GM18868 (cell line): Measurements from ENCODE around the gene TAS1R3.
"Not testable (repeated sequence)": the region's sequence is repeated elsewhere in the genome, so short reads cannot be mapped to it uniquely, and the experiment has no call there.

Experiments used
- ATAC-seq: cut with Tn5 transposase; IDR thresholded peaks from one replicate; pipeline ENCODE4 v1.9.1; 2021; ENCODE audit warnings: mild to moderate bottlenecking, moderate library complexity; ENCODE audit not compliant: unreplicated experiment

Gene TAS1R3

DNA sequence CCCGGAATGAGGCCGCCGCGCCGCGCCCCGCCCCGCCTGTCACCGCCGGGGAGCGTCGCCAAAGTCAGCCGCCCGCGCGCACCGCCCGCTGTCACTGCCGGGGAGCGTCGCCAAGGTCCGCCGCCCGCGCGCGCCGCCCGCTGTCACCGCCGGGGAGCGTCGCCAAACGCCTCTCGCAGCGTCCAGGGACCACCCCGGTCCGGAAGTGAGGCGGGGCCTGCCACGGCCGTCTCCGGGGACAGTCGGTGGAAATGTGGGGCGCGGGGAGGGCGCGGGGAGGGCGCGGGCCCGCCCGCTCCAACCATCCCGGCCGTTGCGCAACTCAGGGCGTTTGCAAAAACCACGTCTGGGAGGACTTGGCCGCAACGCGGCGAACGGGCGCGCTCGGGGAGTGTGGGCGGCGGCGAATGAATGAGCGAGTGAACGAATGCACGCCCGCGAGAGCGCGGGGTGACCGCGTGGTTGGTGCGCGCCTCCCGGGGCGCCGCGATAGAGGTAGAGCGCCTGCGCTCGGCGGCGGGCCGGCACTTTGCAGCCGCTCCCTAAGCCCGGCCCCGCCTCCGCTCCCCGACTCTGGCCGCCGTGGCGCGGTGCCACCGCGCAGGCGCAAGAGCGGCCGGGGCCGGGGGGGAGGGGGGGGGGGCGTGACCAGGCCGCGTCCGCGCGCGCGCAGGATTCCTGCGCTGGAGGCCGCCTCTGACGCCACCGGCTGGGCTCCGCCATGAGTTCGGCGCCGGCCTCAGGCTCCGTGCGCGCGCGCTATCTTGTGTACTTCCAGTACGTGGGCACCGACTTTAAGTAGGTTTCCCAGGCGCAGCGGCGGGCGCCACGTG lies 22.9 kb upstream of the TAS1R3 start, which contains the start of the genes ACAP3 and PUSL1:
TSS of gene ACAP3 (minus strand) at position 8 of the 833 bp plus-strand sequence. CDS start 115 bp downstream, outside the sequence.
TSS of gene PUSL1 (plus strand) at position 675 of the 833 bp plus-strand sequence. CDS start at position 722, 47 bp downstream.
- peak; percentile 57 for ATAC-seq

DNA sequence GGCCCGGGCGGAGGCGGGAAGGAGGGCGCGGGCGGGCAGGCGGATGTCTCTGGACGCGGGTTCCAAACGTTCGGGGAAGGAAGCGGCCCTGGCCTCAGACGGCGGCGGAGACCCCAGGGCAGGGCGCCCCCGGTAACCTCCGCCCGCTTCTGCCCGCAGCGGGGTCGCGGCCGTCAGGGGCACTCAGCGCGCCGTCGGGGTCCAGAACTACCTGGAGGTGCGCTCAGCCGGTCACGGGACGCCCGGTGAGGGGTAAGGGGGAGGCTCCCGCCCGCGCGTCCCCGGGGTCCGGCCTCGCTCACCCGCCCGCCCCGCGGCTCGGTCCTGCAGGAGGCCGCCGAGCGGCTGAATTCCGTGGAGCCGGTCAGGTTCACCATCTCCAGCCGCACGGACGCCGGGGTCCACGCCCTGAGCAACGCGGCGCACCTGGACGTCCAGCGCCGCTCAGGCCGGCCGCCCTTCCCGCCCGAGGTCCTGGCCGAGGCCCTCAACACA lies 22.3 kb upstream of the TAS1R3 start:
- no peak for ATAC-seq

DNA sequence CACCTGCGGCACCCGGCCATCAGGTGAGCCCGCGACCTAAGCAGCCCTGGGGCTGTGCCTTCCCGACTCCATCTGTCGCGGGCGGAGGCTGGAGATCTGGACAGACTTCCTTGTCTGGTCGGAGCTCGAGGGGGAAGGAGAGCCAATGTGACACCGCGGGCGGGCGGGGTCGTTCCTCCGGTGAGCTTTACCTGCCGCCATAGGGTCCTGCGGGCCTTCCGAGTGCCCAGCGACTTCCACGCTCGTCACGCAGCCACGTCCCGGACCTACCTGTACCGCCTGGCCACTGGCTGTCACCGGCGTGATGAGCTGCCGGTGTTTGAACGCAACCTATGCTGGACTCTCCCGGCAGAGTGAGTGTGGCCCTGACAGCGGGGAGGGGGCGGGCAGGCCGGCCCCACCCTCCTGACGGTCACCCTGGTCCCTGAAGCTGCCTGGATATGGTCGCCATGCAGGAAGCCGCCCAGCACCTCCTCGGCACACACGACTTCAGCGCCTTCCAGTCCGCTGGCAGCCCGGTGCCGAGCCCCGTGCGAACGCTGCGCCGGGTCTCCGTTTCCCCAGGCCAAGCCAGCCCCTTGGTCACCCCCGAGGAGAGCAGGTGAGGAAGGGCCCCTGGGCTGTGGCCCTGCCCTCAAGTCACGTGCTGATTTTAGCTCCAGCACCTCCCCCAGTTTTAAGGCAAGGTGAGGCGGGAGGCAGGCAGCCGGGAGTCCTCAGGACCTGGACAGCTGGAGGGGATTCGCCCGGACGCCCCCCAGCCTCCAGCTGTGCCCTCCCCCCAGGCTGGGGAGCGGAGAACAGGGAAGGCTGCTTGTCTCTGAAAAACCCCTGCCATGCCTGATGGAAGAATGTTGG lies 21.6 kb upstream of the TAS1R3 start:
- ATAC-seq = no peak

DNA sequence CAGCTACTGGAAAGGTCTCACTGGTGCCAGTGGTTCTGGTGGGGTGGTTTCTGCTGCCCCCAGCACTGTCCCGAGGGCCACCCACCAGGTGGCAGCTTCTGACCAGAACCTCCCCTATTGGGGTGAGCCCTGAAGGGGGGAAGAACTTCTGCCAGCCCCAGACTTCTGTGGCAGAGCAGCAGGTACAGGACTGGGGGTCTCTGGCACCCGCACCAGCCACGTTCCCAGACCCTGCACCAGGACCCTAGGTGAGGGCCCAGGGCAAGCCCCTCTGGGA lies 21.0 kb upstream of the TAS1R3 start:
- ATAC-seq = no peak

DNA sequence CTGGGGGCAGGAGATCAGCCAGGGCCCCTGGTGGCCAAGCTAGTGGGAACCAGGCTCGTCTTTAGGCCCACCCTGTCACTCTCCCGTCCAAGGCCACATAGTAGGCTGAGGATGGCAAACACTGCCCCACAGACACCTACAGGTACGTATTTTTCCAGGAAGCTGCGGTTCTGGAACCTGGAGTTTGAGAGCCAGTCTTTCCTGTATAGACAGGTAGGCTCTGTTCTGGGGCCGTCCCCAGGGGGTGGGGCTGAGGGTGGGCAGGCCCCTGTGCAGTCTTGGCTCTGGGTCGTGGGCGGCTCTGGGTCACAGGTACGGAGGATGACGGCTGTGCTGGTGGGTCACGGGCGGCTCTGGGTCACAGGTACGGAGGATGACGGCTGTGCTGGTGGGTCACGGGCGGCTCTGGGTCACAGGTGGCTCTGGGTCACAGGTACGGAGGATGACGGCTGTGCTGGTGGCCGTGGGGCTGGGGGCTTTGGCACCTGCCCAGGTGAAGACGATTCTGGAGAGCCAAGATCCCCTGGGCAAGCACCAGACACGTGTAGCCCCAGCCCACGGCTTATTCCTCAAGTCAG lies 20.5 kb upstream of the TAS1R3 start:
- no peak for ATAC-seq

DNA sequence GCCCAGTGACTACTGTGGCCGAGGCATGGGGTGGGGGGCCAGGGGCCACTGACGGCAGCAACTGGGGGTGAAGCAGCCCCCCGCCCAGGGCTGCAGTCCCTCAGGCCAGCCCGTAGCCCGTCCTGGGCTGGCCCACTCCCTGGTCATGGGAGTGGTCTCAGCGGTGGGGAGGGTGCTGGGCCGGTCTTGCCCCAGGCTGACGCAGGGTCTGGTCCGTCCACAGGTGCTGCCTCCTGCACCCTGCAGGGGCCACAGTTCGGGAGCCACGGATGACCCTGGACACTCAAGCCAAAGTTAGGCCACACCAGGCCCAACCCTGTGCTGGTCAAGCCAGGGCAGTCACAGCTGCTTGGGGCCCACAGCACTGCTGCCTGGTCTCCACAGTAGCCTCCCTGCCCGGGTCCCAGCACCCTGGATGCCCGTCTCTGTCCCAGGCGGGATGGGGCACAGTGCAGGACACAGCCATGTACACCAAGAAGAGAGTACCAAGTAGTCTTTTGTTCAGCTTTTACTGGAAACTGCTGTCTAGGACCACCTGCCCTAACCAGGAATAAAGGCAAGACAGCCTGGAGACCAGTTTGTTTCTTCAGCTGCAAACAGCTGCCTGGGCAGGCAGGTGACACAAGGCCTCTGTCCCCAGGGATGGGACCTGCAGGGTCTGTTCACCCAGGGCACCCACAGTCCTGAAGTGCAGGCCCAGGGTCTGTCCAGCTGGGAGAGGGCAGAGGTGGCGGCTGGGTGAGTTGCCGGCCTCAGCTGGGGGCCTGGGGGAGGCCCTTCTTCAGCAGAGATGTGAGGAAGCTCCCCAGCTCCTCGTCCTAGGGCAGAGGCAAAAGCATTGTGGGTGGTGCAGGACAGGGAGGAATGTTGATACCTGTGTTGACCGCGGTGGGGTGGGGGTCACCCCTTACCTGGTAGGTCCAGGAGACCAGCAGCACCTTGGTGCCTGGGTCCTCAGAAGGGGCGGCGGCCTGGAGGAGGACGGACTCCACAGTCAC lies 19.7 kb upstream of the TAS1R3 start:
- no peak for ATAC-seq

DNA sequence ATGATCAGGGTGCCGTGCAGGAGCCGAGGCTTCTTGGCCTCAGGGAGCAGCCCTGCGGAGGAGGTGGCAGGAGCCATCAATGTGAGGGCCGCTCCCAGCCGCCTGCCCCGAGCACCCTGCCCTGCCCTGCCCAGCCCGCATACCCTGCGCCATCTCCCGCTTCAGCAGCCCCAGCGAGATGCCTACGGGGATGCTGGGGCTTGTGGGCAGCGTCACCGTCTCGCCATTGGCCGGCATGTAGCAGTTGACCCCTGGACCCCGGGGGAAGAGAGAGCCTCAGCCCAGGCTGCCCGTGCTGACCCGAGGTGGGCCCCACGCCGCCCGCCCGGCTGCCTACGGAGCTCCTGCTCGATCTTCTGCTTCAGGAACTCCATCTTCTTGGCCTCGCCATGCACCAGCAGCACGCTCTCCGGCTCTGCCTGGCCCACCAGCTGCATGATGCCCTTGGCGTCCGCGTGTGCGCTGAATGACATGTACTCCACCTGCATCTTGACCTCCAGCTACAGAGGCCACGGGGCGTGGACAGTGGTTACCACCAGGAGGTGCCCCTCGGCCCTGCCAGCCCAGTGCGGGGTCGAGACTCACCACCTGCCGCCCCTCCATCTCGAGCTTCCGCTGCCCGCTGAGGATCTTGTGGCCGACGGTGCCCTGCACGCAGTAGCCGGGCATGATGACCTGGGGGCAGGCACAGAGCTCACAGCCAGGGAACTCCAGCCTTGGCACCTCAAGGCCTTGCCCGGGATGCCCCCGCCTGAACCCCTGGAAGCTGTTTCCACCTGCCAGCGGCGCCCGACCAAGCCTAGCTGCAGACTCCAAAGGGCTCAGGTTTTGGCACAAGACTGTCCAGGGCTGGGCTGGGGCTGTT lies 18.4 kb upstream of the TAS1R3 start:
- no peak for ATAC-seq

DNA sequence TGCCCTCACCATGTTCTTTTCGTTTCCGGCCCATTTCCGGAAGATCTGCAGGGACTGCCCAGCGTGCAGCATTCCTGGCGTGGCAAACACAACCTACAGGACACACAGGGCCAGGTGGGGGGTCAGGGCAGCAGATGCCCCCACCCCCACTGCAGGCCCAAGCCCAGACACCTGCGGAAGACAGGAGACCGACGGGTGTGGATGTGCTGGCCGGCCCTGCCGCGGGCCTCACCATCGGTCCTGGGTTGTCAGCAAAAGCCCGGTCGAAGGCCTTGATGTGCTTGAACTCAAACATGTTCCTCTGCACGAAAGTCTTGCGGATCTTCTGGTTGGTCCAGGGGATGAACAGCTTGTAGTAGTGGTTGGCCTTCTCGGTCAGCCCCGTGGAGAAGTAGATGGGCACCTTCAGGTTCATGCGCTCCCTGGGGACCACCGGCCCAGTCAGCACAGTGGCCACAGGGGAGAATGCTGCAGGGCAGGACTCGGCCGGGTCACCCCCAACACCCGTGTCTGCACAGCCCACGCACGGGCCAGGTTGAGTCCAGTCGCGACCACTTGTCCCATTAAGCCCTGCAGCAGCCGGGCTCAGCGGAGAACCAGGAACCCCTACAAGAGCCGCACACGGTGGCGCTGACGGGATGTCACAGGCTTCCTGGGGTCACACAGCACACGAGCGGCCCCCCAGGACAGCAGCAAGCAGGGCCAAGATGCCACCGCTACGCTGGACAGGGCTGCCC lies 17.4 kb upstream of the TAS1R3 start:
- no peak for ATAC-seq

DNA sequence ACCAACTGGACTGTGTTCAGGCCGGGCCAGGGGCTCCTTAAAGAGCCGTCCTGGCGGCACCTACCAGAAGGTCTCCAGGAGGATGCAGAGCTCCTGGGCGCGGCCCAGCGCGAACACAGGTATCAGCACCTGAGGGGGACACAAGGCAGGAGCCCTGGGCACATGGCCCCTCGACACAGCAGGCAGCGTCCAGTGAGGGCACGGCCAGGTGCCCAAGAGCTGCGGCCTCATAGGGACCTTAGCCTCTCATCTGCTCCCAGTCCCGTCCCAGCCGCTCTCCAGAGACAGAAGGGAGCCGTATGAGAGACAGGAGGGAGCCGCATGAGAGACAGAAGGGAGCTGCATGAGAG lies 16.9 kb upstream of the TAS1R3 start:
- no peak for ATAC-seq

DNA sequence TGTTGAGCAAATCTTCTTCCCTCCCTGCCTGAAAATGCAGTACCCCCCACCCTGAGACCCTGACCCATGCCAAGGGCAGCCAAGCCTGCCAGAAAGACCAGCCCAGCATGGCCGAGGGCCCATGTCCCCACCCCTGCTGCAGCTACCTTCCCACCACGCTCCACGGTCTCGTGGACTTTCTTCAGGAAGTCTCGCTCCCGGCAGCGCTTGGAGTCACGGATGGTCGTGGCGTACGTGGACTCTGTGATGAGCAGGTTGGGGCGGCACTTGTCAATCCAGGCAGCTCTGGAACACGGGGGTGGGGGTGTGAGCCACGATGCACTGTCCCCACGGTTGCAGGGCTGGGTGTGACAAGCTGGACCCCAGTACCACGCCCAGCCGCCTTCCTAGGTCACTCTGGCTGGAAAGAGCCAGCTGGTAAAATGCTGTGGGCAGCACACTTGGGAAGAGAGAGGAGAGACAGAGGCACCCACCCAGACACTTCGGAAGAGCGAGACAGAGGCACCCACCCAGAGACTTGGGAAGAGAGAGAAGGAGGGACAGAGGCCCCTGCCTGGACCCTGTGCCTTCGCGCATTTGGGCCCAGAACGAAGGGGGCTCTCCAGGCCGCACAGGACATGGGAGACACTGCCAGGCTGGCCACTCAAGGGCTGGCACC lies 16.3 kb upstream of the TAS1R3 start:
- ATAC-seq = no peak

DNA sequence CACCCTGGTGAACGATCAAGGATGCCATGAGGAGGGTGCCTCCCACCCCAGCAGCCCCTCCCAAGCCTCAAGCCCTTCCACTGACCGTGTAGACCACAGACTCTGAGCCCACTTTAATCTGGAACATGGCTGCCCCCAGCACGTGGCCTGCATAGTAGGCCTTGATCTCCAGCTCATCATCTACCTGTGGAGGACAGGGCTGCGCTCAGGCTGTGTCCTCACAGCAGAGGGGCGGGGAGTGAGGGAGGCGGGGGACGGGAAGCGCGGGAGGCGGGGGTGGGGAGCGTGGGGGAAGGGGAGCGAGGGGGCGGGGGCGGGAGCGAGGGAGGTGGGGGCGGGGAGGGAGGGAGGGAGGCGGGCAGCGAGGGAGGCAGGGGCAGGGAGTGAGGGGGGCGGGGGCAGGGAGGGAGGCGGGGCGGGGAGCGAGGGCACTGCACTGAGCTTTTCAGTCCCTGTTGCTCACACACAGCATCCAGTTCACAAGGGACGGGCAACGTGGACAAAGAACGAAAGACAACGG lies 15.6 kb upstream of the TAS1R3 start:
- no peak for ATAC-seq

DNA sequence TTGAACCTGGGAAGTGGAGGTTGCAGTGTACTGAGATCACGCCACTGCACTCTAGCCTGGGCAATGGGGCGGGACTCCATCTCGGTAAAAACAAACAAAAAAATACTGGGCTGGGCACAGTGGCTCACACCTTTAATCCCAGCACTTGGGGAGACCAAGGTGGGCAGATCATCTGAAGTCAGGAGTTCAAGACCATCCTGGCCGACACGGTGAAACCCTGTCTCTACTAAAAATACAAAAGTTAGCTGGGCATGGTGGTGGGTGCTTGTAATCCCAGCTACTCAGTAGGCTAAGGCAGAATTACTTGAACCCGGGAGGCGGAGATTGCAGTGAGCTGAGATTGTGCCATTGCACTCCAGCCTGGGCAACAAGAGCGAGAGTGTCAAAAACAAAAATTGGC lies 14.9 kb upstream of the TAS1R3 start:
- ATAC-seq = not testable (repeated sequence)

DNA sequence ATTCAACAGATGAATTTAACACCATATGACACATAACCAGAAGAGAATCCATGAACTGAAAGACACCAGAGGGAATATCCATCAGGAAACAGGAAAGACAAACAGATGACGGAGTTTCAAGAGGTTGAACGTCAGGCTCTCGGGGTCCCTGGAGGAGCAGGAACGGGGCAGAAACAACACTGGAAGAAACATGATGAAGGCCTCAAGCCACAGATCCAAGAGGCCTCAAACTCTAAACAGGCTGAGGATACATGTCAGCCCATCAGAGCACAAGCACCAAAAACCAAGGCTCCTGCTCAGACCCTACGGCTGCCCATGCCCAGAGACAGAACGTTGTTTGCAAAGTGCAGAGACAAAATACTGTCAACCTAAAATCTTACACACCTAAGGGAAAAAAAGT lies 13.7 kb upstream of the TAS1R3 start:
- ATAC-seq = no peak

DNA sequence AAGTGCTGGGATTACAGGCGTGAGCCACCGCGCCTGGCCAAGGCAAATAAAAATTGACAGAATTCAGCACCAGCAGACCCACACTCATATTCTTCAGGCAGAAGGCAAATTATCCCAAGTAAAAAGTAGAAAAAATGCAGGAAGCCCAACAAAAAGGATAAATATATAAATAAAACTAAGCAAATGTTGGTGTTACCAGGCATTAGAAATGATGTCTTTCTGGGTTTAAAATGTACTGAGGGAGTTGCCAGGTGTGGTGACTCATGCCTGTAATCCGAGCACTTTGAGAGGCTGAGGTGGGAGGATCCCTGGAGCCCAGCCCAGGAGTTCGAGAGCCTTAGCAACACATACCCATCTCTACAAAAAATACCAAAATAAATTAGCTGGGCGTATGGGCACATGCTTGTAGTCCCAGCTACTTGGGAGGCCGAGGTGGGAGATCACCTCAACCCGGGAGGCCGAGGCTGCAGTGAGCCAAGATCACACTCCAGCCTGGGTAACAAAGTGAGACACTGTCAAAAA lies 12.9 kb upstream of the TAS1R3 start:
- no peak for ATAC-seq

DNA sequence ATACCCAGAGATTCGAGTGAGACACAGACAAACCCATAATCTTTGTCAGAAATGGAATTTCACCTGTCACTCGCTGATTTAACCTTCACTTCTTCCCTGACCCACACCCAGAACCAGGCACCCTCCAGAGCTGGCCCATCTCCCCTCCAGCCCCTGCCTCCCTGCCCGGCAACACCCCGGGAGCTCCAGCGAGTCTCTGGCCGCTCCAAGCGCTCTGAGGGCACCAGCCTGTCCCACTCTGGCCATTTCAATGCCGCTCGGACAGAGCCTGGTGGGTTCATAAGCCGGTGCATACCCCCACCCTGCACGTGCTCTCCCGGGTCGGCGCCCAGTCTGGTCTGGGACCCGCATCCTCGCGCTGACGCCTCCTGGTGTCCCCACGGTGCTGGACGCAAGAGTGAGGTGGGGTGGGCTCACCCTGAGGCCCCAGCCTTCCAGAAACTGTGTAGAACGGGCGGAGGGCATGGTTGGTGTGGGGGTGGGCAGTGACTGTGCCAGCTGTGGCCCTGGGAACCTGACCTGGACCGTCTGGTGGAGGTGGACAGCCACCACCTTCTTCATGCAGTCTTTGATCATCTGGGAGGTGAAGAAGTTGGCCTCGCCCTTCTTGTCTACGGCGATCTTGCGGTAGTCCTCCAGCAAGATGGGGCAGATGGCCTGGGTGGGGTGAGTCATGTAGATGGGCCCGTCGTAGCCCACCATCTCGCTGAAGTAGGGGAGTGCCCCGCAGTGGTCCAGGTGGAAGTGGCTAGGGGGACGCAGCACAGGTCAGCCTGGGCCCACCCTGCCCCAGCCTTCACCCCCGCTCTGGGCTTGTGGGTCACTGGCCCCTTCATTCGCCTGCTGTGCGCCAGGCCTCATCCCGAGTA lies 12.1 kb upstream of the TAS1R3 start:
- ATAC-seq = no peak

DNA sequence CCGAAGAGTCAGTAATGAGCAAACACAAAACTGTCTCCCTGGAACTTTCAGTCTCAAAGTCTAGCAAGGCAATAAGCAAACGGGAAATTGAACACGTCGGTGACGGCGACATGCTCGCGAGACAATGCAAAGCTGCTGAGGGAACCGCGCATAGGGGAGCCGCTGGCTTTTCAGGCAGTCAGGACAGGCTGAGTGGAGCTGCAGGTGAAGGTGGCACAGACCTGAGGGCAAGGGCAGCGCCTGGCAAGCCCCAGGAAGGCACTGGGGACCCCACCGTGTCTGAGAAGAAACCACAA lies 11.5 kb upstream of the TAS1R3 start:
- no peak for ATAC-seq
